HEK293 (cell line): Measurements from ENCODE around the gene RBMS3.

Experiments
- CTCF ChIP-seq: fragments of 450-650 bp; formaldehyde crosslinking; IDR thresholded peaks from 2 replicates; pipeline ENCODE4 v1.5.1; 2016; ENCODE audit warnings: missing biosample characterization, missing genetic modification characterization
- ZNF341 ChIP-seq: fragments of 450-650 bp; formaldehyde crosslinking; IDR thresholded peaks from 2 replicates; pipeline ENCODE4; 2016; ENCODE audit warnings: low read depth, missing biosample characterization, missing genetic modification characterization
- ZNF837 ChIP-seq: fragments of 450-650 bp; formaldehyde crosslinking; IDR thresholded peaks from 2 replicates; pipeline ENCODE4 v1.5.1; 2016; ENCODE audit warnings: missing biosample characterization, missing genetic modification characterization

- TF ChIP-seq CTCF (no peak), ZNF341 (tag by site-specific recombination) (no peak), ZNF837 (tag by site-specific recombination) (no peak)
Measured at GRCh38 chr3:29705906-29706844, 425.3 kb downstream of the RBMS3 start.
